ENCODE data around the gene CAPZB. TPM values are rescaled to one million over a fixed set of nuclear protein-coding genes. Genes with fewer than 3 reads are reported as not detected.

Gene CAPZB
- total RNA-seq, 1 donor from 2014 or later: 264 TPM

- H3K27ac Mint-ChIP-seq: peak overlapping the region; percentile 64
- H3K4me1 Mint-ChIP-seq (ENCODE audit: unreplicated experiment): peaks cover 54% of the 10 kb centered on the region
- peak; percentile 88 for TF ChIP-seq CTCF (conservative IDR thresholded peaks at IDR 0.05)
- H3K4me3 Mint-ChIP-seq: peak overlapping the region; percentile 72
- H3K27me3 Mint-ChIP-seq: no peaks in the 10 kb centered on the region
- DNase-seq (ENCODE audit: extremely low spot score, unreplicated experiment): no peak
- H3K36me3 Mint-ChIP-seq: peaks cover 9% of the 10 kb centered on the region
- H3K9me3 Mint-ChIP-seq: no peaks in the 10 kb centered on the region
Observed at GRCh38 chr1:19390901-19391595, 94.3 kb downstream of the CAPZB start.

DNA sequence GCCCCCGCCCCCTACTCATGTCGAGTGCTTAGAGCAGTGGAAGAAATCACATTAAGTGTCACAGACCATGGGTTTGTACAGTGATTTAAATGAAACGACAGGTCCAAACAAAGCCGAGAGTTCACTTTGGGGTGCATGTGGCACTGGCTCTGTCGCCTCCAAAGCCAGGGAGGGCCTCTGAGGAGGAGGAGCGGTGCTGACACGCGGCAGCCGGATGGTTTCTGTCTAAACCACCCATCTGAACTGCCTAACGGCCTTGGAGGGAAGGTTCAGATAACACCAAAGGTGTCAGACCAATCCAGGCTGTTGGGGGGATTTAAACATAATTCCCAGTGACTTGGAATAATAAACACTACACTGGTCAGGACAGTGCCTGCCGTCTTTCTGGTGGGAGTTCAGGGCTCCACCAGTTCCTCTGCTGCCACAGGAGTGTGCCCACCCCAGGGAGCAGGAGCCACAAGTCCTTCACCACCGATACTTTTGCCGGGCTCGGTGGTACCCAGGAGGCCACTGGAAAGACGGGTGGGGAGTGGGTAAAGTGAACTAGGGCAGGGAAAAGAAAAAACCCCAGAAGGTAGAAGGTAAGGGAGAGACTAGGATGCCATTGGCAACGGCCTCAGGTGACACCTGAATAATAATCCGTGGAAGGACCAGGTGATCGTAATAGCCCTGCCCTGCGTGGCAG lies 95.0 kb downstream of the CAPZB start:
- DNase-seq (ENCODE audit: extremely low spot score, unreplicated experiment): no peak
- H3K4me3 Mint-ChIP-seq: peak overlapping the region; percentile 72
- H3K9me3 Mint-ChIP-seq: no peaks in the 10 kb centered on the region
- no peaks in the 10 kb centered on the region for H3K27me3 Mint-ChIP-seq
- no peak for TF ChIP-seq CTCF (conservative IDR thresholded peaks at IDR 0.05)
- peaks cover 7% of the 10 kb centered on the region for H3K36me3 Mint-ChIP-seq
- H3K4me1 Mint-ChIP-seq (ENCODE audit: unreplicated experiment): peaks cover 54% of the 10 kb centered on the region
- peak overlapping the region; percentile 64 for H3K27ac Mint-ChIP-seq

GRCh38 chr1:19388980-19389379 lies 96.4 kb downstream of the CAPZB start:
- no peaks in the 10 kb centered on the region for H3K27me3 Mint-ChIP-seq
- TF ChIP-seq CTCF (conservative IDR thresholded peaks at IDR 0.05): no peak
- no peaks in the 10 kb centered on the region for H3K9me3 Mint-ChIP-seq
- peak overlapping the region; percentile 41 for H3K27ac Mint-ChIP-seq
- no peak overlapping the region for H3K4me3 Mint-ChIP-seq
- peaks cover 10% of the 10 kb centered on the region for H3K36me3 Mint-ChIP-seq
- DNase-seq (ENCODE audit: extremely low spot score, unreplicated experiment): no peak
- H3K4me1 Mint-ChIP-seq (ENCODE audit: unreplicated experiment): peaks cover 58% of the 10 kb centered on the region

- Mint-ChIP-seq H3K36me3 (peaks cover 15% of the 10 kb centered on the region), H3K27ac (peak overlapping the region; percentile 31), H3K4me1 (ENCODE audit: unreplicated experiment) (peaks cover 64% of the 10 kb centered on the region)
Observed at GRCh38 chr1:19387045-19387467, 98.3 kb downstream of the CAPZB start.

More at GRCh38 chr1:19387045-19387467, 98.3 kb downstream of the CAPZB start:
- no peaks in the 10 kb centered on the region for H3K27me3 Mint-ChIP-seq
- no peaks in the 10 kb centered on the region for H3K9me3 Mint-ChIP-seq
- no peak for DNase-seq (ENCODE audit: extremely low spot score, unreplicated experiment)
- H3K4me3 Mint-ChIP-seq: no peak overlapping the region
- no peak for TF ChIP-seq CTCF (conservative IDR thresholded peaks at IDR 0.05)
